ENCODE results near the gene YWHAQ.

The YWHAQ gene

DNA sequence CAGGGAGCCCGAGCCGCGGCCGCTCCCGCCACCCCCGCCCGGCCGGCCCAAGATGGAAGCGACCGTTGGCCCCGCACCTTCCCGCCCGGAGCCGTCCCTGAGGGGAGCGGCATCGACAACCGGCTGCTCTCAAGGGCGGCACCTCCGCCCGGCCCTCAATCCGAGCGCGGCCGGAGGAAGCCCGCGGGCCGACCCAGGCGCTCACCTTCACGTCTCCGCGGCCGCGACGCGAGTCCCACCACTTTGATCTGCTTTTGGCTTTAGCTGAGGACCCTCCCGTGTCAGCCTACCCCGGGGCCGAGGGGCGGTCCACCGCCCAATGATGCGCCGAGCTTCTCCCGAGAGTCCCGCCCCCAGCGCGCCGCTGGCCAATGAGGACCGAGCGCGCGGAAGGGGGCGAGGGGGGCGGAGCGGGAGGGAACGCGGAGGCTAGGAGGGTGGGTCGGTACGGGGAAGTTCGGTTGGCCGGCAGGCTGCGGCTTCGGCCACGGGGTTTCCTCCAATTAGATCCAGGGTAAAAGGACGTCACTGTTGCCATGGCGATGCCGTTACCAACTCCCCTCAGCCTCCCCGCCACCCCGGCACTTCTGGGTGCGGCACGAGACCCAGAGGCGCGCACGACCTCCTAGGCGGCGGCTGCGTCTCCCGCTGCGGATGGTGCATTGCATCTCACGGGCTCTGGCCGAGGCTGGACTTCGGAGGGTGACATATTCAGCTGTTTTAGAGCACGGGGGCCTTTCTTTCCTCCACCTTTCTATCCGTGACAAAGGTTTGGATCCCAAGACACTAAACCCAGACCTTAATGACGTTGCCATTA, at the start of gene YWHAQ:
Gene YWHAQ, minus strand, starts transcription at position 262 of the 817 bp plus-strand sequence. CDS start 545 bp downstream, outside the sequence.
- DNase-seq = peak; percentile 99

DNA sequence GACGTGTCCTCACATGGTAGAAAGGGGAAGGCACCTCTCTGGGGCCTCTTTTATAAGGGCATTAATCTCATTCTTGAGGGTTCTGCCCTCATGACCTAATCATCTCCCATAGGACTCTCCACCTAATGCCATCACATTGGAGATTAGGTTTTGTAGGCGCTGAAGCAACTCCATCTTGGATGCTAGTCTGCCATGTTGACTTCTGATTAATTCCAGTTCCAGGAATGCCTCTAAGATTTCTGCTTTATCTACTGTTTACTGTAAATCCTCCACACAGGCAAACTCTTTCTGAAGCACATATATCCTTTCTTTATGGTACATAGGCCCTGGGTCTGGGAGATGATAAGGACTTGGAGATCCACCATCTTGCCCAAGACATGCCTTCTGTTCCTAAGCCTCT, 49.3 kb upstream of the YWHAQ start:
- no peak for DNase-seq

DNA sequence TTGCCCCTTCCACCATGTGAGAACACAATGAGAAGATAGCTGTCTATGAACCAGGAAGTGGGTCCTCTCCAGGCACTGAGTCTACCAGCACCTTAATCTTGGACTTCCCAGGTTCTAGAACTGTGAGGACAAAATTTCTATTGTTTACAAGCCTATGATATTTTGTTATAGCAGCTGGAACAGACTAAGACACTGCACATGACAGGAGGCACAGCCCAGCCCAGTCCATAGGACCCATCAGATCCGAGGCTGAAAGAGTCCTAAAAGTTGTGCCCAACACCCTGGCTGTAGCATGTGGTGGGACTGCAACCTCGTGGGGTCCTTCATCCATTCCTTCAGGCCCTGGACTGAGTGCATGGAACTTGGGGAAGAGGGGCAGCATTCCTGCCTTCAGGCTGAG, 48.4 kb upstream of the YWHAQ start:
- DNase-seq = no peak

DNA sequence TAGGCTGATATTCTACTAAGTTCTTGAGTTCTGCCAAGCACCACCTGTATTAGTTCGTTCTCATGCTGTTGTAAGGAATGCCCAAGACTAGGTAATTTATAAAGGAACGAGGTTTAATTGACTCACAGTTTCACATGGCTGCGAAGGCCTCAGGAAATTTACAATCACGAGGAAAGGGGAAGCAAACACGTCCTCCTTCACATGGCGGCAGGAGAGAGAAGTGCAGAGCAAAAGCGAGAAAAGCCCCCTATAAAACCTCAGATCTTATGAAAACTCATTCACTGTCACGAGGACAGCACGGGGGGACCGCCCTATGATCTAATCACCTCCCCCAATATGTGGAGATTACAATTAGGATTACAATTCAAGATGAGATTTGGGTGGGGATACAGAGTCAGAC, 47.7 kb upstream of the YWHAQ start:
- no peak for DNase-seq

DNA sequence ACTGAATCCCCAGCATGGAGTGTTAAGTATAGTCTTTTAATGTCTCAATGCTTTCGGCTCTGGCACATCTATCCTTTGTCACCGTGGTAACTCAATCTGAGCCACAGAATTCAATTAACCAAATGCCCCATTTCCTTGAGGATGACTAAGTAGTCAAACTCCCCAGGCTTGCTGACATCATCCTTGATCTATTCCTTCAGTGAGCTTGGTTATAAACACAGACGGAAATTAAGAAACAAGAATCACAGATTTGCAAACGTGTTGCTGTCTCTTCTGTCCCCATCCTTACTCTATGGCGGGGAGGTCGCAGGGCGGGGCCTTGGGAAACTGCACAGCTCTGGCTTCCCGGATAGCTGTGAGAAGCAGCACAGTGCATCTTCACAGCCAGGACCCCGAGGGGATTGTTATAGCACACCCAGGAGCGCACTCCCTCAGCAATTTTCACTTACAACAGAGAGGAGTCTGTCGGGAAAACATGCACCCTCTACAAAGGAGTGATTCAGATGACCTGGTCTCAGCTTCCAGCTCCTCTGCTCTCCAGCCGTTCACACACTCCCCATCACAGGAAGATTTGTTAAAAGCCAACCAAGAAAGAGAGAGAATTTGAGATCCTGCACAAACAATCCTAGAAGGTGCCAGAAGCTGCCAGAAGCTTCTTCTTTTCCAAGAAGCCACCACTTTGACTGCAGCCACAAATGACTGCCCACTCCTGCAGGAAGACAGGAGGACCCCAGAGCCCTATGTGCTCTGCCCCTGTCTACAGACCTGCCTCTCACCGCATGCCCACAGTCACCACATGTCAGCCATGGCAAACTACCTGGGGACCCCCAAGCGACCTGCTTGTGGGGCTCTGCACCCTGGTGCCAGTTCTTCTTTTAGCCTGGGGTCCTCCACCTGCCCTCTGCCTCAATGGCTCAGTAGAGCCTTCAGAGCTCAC, 44.9 kb upstream of the YWHAQ start:
- no peak for DNase-seq

DNA sequence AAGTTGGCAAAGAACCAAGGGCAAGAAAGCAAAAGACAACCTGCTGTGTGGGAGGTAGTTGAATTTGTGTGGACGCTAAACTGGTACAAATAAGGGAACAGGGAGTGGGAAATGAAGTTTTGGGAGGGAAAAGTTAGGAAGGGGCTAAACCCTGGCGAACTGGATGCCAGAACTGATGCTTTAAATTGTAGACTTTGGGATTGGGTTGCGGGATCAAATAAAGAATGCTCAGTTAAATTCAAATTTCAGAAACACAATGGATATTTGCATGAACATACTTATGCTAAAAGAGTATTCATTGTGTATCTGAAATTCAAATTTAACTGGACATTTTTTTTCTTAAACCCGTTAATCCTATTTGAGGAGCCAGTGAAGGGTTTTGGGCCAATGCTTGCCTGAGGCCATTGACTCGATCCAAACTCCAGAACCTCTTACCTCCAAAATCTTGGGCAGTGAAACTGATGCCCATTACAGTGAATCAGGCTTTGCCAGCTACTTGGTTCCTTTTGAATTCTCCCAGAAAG, 44.2 kb upstream of the YWHAQ start:
- no peak for DNase-seq

DNA sequence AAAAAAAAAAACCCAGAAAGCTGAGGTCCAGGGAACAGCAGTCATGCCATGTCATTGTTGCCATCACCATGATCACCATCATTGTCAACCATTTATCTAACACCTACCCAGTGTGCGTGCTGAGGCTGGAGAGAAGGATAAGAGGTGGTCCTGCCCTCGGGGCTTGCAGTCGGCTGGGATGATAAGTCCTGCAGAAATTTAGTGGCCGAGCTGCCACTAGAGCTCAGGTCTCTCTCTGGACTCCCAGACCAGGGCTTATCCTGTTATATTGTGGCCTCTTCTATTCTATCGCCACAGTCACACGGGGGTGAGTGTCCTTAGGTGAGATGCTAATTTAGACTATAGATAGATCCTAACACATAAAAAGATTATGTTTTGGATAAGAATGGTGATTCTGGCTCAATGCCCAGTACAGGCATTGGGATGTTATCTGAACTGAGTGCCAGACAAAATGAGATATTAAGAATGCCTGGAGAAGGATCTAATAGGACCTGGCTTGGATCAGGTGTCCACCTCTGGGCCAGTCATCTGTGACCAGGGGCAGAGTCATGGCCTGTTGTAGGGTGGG, 43.2 kb upstream of the YWHAQ start:
- DNase-seq = no peak

DNA sequence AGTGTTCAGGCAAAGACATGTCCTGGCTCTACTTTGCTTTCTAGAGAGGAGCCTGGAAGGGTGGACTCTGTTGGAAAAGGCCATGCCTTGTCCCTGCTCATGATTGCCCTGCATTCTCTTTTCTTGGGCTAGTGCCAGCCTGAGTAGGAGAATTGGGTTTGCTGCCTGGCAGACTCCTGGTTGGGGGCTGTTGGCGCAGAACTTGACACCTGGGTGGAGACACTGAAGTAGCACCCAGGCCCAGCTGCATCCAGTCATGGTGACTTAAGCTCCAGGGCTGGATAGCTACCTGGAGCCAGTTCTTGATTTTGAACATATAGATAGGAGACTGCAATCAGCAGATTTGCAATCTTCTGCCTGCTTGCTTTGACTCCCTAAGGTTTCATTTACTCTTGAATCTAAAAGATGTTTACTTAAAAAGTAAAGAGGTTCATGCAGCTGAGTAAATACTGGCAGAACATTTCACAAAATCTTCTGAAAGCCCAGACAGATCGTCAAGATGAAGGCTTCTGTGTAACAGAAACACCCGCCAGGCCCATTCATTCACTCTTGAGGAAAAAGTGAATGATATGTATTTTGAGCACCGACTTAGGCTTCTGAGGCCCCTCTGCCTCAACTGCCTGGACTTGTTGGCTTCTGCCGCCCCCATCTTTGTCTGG, 38.0 kb upstream of the YWHAQ start:
- DNase-seq = peak; percentile 13

DNA sequence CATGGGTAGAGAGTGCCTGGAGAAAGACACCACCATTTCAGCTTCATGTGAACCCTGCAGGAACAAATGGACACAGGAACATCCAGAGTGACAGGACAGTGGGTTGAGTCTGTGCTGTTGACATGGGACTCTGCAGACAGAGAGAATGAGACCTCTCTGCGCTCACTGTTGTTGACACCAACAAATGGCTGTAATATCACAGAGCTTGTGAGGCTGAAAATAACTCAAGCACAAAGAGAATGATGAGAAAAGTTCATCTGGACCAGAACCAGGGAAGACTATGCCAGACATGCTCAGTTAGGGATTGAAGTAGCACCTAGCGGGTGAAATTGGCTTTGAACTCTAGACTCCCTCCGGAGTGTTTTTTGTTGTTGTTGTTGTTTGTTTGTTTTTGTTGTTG, 37.0 kb upstream of the YWHAQ start:
- no peak for DNase-seq

DNA sequence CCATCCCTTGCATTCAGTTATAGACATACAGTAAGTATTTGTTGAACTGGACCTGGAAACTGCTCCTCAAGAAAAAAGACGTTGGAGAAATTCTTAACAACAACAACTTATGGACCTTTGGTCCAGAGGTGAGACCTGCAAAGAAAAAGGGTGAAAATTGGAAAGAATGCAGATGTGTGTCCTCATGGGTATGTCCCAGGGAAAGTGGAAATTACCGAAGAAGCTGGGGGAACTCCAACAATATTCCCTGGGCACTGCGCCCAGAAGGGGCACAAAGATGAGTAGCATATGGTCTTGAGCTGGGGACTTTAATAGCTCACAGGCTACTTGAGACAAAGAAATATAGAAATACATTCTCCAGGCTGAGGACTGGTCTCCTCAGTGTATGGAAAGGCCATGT, 35.5 kb upstream of the YWHAQ start:
- DNase-seq = no peak

DNA sequence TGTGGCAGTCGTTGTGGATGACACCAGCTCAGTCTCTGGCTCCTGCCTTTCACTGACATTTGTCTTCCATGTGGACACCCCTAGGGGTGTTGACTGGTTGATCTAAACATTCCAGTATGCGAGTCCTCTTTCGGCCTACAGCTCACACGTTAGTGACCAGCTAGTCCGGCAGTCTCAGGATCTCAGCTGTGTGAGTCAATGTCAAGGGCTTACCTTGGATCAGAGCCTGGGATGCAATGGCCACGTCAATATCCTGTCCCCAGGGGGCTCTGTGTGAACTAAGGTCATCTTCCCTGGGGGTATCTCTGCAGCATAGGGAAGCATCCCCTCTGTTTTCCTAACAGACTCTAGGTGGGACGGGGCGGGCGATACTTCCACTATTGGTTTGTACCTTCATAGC, 35.1 kb upstream of the YWHAQ start:
- no peak for DNase-seq

DNA sequence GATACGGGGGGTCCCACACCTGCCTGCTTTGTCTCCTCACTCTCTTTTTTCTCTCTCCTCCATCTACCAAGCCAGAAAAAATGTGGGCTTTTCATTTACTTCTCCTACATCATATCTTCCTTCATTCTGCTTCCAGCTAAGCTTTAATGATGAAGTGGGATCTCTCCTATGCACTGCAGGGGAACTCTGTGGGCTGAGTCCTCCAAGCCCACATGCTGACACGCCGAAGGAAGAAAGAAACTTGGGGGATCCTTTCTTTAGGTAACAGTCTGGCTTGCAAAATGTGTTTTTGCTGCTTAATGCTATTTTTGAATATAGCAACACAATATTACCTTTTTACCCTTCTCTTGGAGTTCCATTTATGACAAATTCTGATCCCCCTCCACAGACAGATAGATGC, 33.6 kb upstream of the YWHAQ start:
- DNase-seq = no peak

DNA sequence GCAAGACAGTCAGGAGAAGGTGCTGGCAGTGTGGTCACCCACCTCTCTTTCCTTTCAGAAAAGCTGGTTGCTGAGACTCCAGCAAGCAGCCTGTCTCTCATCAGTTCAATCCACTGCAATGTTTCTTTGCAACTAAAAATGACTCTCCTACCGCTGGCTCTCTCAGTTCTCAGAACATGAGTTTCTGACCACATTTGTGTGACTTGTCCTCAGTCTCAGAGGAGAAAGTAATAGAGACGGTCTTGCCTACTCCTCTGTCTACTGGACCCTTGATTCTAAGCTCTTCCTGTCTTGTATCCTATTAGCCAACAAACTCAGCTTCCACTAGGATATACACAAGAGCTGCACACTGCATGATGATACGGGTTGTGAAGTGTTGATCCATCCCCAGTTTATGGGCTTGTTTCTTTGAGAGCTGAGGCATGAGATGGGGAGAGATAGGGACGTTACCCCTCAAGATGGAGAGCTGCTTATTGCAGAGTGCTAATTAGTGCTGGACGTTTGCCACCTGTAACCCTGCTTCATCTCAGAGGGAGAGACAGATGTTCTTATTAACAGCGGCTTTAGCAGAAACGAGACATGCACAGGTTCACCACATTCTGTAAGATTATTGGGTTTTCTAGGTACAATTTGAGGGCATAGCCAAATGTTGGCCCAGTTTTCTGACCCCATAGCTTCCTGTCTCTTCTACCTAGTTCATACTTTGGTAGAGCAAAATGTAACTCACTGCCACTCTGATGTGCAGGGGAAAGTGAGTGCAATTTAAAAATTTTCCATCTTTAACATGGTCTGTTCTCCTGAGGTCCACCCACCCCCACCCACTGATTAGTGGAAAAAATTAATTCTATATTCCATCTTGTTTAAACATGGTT, 32.4 kb upstream of the YWHAQ start:
- no peak for DNase-seq

DNA sequence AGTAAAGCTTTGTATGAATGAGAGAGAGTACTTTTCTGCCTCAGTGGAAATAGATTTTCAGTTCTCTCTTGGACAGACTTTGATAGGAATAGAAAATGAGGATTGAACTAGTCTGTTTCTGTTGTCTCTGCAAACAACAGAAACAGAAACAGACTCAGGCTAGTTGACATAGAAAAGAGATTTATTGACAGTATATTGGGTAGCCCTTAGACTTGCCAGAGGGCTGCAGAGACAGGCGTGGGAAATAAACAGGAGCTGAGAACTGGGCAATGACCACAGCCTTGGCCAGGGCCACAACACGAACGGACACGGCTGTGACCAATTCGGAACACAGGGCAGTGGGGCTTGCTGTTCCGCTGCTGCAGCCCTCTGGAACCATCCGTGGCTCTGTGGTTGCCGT, 30.5 kb upstream of the YWHAQ start:
- no peak for DNase-seq

DNA sequence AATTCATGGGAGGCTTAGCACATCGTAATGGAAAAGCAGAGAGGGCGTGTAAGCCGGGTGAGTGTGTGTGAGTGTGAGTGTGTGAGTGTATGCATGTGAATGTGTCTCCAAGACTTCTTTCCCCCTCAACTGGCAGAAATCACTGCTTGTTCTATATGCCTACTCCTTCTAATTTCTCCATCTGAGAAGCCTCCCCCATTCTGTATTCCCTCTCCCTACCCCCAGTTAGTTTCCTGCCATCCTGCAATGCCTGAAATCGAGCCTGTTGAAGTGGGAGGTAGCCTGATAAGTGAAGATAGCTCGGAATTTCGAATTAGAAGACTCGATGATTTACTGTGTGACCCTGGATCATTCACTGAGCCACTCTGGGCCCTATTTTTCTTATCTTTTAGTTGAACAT, 30.0 kb upstream of the YWHAQ start:
- DNase-seq = no peak

DNA sequence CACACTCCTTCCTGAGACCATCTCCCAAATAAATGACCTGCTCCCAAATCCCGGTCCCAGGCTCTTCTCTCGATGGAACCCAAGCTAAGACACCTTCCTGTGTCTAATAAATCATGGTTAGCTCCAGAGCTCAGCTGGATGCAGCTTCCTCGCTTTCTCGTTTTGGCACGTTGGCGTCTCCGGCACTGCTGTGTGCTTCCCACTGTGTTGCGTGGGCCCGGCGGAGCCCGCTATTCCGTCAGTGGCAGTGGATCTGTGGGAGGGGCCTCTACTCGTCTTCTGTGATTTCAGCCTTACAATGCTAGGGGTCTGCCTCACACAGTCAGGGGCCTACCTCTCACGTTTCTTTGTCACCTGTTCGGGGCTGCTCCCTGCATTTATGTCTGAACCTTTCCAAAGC, 29.4 kb upstream of the YWHAQ start:
- no peak for DNase-seq

DNA sequence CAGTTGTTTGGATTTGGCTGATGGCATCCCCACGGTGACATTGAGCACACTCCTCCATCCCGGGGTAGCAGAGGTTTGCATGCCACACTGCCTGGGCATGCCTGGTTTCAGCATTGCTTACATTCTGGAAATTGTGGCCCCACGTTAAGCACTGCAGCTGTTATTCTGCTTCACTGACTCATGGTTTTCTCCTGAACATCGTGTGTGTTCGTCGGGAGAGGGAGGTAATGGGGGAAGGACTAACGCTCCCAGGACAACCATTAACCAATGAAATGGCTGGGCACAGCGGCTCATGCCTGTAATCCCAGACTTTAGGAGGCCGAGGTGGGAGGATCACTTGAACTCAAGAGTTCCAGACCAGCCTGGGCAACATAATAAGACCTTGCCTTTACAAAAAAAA, 28.2 kb upstream of the YWHAQ start:
- DNase-seq = no peak

DNA sequence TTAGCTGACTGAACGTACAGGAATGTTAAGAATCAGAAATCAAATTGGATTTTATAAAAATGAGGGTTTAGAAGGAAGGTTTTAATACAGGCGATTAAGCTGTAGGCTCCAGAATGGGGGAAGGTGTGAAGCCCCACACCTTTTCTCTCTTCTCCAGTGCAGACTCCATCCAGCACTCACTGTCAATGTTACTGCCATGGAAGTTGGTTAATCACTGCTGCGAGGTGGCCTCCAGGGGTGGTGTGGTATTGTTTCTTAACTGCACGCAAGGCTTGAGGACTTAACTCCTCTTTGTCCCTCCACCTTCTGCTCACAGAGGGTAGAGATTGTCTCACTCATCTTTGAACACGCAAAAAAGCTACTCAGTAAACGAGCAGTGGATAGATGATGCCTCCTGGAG, 26.9 kb upstream of the YWHAQ start:
- DNase-seq = no peak

DNA sequence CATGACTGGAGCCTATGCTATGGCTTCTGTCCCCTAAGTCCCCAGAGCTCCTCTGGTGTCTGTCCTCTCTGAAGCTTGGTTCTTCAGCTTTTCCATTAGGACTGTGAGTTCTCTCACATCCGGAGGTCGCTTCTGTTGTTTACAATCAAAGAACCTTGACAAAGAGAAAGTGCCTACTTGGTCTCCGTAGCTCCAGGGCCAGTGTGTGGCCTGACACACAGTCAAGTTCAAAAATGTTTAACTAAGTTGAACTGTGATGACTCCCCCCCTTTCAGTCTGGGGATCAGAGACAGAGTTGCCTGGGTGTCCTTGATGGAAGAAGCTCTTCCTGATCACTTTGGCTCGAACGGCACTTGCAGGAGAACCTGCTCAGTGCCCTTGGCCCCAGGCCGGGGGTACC, 26.3 kb upstream of the YWHAQ start:
- no peak for DNase-seq

DNA sequence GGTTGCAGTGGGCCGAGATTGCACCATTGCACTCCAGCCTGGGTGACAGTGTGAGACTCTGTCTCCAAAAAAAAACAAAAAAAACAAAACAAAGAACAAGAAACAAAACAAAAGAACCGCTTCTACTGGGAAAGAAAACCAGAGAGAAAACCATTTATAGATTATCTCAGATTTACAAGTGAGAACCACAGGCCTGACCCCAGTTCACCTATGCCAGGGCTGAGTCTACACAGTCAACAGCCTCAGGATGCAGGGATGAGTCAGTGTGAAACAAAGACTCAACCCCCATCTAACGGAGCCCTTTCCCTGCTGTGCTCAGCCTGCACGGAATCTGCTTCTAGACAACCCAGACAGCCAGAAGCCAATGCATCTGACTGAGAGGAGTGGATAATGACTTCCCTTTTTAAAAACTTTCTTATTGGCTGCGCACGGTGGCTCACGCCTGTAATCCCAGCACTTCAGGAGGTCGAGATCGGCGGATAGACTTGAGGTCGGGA, 25.5 kb upstream of the YWHAQ start:
- DNase-seq = no peak

DNA sequence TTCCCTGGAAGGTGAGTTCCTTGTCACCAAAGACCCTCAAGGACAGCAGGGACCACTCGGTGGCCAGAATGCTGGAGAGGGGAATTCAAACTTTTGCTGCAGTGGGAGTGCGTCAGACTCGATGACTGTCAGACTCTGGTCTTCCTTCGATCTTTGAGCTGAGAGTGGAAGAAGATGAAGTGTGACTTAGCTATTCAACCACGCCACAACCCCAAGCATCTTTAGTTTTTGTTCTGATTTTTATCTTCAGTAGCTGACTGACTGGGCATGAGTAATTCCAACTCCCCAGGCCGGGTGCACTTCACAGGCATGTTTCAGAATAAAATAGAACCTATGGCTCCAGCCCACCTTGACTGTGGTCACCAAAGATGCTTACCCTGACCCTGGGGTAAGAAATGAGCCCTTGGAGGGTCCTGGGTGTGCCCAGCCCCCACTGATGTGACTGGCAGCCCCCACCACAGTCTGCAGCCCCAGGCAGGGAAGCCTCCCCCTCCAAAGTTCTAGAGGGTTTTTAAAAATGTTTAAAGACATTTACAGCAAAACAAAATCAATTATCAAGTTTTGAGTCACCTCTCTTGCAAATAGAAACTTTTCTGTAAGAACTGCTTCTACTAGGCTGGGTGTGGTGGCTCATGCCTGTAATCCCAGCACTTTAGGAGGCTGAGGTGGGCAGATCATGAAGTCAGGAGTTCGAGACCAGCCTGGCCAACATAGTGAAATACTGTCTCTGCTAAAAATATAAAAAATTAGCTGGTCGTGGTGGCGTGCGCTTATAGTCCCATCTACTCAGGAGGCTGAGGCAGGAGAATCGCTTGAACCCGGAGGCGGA, 24.9 kb upstream of the YWHAQ start:
- DNase-seq = no peak
